ENCODE results near the gene CNTN4.

DNA sequence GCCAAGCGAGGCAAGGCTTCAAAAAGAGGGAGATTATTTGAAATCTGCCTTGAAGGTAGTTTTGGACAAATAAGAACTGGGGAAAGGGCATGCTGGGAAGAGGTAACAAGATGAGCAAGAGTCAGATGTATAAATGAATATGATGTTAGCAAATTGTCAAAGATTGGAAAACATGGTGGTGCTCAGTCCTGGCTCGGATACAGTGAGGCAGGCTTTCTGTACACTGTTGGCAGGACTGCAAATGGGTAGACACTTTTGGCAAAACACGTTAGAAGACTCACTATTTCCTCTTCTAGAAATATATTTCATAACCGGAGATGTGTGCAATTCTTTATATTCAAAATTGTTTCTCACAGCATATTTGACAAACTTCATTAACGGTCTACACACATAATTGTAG is 581.6 kb downstream of the CNTN4 start:
- TF ChIP-seq, protein P1, sequence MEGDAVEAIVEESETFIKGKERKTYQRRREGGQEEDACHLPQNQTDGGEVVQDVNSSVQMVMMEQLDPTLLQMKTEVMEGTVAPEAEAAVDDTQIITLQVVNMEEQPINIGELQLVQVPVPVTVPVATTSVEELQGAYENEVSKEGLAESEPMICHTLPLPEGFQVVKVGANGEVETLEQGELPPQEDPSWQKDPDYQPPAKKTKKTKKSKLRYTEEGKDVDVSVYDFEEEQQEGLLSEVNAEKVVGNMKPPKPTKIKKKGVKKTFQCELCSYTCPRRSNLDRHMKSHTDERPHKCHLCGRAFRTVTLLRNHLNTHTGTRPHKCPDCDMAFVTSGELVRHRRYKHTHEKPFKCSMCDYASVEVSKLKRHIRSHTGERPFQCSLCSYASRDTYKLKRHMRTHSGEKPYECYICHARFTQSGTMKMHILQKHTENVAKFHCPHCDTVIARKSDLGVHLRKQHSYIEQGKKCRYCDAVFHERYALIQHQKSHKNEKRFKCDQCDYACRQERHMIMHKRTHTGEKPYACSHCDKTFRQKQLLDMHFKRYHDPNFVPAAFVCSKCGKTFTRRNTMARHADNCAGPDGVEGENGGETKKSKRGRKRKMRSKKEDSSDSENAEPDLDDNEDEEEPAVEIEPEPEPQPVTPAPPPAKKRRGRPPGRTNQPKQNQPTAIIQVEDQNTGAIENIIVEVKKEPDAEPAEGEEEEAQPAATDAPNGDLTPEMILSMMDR (IDR thresholded peaks at IDR 0.05; ENCODE audit: insufficient read depth, low read length), result no peak
- TF ChIP-seq GABPA (IDR thresholded peaks at IDR 0.05; ENCODE audit: low read depth), result no peak
- TF ChIP-seq POLR2AphosphoS5 (IDR thresholded peaks at IDR 0.05; ENCODE audit: low read depth), result no peak
- TF ChIP-seq, protein P2, sequence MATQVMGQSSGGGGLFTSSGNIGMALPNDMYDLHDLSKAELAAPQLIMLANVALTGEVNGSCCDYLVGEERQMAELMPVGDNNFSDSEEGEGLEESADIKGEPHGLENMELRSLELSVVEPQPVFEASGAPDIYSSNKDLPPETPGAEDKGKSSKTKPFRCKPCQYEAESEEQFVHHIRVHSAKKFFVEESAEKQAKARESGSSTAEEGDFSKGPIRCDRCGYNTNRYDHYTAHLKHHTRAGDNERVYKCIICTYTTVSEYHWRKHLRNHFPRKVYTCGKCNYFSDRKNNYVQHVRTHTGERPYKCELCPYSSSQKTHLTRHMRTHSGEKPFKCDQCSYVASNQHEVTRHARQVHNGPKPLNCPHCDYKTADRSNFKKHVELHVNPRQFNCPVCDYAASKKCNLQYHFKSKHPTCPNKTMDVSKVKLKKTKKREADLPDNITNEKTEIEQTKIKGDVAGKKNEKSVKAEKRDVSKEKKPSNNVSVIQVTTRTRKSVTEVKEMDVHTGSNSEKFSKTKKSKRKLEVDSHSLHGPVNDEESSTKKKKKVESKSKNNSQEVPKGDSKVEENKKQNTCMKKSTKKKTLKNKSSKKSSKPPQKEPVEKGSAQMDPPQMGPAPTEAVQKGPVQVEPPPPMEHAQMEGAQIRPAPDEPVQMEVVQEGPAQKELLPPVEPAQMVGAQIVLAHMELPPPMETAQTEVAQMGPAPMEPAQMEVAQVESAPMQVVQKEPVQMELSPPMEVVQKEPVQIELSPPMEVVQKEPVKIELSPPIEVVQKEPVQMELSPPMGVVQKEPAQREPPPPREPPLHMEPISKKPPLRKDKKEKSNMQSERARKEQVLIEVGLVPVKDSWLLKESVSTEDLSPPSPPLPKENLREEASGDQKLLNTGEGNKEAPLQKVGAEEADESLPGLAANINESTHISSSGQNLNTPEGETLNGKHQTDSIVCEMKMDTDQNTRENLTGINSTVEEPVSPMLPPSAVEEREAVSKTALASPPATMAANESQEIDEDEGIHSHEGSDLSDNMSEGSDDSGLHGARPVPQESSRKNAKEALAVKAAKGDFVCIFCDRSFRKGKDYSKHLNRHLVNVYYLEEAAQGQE (IDR thresholded peaks at IDR 0.05; ENCODE audit: insufficient replicate concordance, low read depth), result no peak
